SK-N-MC (cell line): ENCODE results near the gene CHRNB2.

Source experiments
- EZH2 ChIP-seq: fragments of 200-600 bp; sonication (generic); IDR thresholded peaks from one replicate; pipeline ENCODE4 v1.6.1; 2017; ENCODE audit warnings: antibody characterized with exemption
- POLR2AphosphoS5 ChIP-seq: IDR thresholded peaks from 2 replicates; pipeline ENCODE4 v1.6.1; 2012; ENCODE audit warnings: mild to moderate bottlenecking, low read depth, low read length, borderline replicate concordance

GRCh38 chr1:154624746-154625643 is 57.4 kb downstream of the CHRNB2 start:
- TF ChIP-seq POLR2AphosphoS5 (no peak), EZH2 (no peak)
